IMR-90 (cell line): ENCODE results near the gene KRTAP19-8. TPM values are rescaled to one million over a fixed set of nuclear protein-coding genes. Genes with fewer than 3 reads are reported as not detected.

Source experiments
- ATAC-seq: fragments of 200-7000 bp; cut with Tn5 transposase; 2 replicates; pipeline ENCODE4 v1.9.1; 2020; ENCODE audit warnings: low read depth, mild to moderate bottlenecking, moderate library complexity
- BruUV-seq: library from RNA; stranded (reverse); fragments of 400-500 nt; replicated peaks from 2 replicates; lab custom pipeline; 2021; lab: Mats Ljungman, UMichigan
- CTCF ChIA-PET: fragments of 300-600 bp; formaldehyde crosslinking; extraction: SDS; loops from one replicate; lab custom pipeline; 2021; ENCODE audit warnings: antibody characterized with exemption; lab: Yijun Ruan, JAX
- POLR2A ChIA-PET: fragments of 300-600 bp; sonication (Branson Sonifier 250); formaldehyde crosslinking; loops from one replicate; lab custom pipeline; 2022; ENCODE audit warnings: antibody characterized with exemption; ENCODE audit not compliant: unreplicated experiment; lab: Charles Lee
- DNase-seq: peaks from one replicate; pipeline ENCODE4 v3.0.0; 2013
- H2AFZ ChIP-seq: replicated peaks from 2 replicates; pipeline ENCODE3; 2013; ENCODE audit warnings: low read length, mild to moderate bottlenecking; ENCODE audit not compliant: poor library complexity
- H2AK5ac ChIP-seq: 2 replicates; pipeline ENCODE4 v1.6.1; 2013; ENCODE audit warnings: low read depth, low read length, inconsistent platforms
- H2AK9ac ChIP-seq: replicated peaks from 2 replicates; pipeline ENCODE3; 2013; ENCODE audit warnings: mild to moderate bottlenecking, low read depth, low read length, moderate library complexity; ENCODE audit not compliant: poor library complexity
- H2BK120ac ChIP-seq: 2 replicates; pipeline ENCODE4 v1.6.1; 2013; ENCODE audit warnings: low read depth, low read length, inconsistent platforms
- H2BK15ac ChIP-seq: 3 replicates; pipeline ENCODE4 v1.6.1; 2013; ENCODE audit warnings: low read depth, low read length, inconsistent platforms
- H2BK20ac ChIP-seq: 2 replicates; pipeline ENCODE4 v1.6.1; 2013; ENCODE audit warnings: low read depth, mild to moderate bottlenecking, inconsistent platforms, low read length, moderate library complexity
- H2BK5ac ChIP-seq: 2 replicates; pipeline ENCODE4 v1.6.1; 2013; ENCODE audit warnings: mild to moderate bottlenecking, low read depth, low read length, inconsistent platforms; ENCODE audit not compliant: poor library complexity, severe bottlenecking
- H3K14ac ChIP-seq: replicated peaks from 2 replicates; pipeline ENCODE4 v1.6.1; 2013; ENCODE audit warnings: low read depth, low read length, inconsistent platforms
- H3K18ac ChIP-seq: 2 replicates; pipeline ENCODE4 v1.6.1; 2013; ENCODE audit warnings: low read depth, low read length, control low read depth
- H3K23ac ChIP-seq: 2 replicates; pipeline ENCODE4 v1.6.1; 2013; ENCODE audit warnings: low read depth, low read length, inconsistent platforms
- H3K27ac ChIP-seq: 2 replicates; pipeline ENCODE4 v1.5.1; 2013; ENCODE audit warnings: mild to moderate bottlenecking, control low read depth, low read length; ENCODE audit not compliant: insufficient read depth
- H3K27me3 ChIP-seq: 2 replicates; pipeline ENCODE4 v1.6.1; 2013; ENCODE audit warnings: low read length; ENCODE audit not compliant: control insufficient read depth, insufficient read depth
- H3K36me3 ChIP-seq: 2 replicates; pipeline ENCODE4 v1.6.1; 2013; ENCODE audit warnings: low read length, mixed read lengths; ENCODE audit not compliant: control insufficient read depth, insufficient read depth
- H3K4ac ChIP-seq: 2 replicates; pipeline ENCODE4 v1.6.1; 2013; ENCODE audit warnings: low read depth, low read length, inconsistent platforms
- H3K4me1 ChIP-seq: 2 replicates; pipeline ENCODE4 v1.6.1; 2013; ENCODE audit warnings: low read length, mixed read lengths; ENCODE audit not compliant: control insufficient read depth, insufficient read depth
- H3K4me2 ChIP-seq: 2 replicates; pipeline ENCODE4 v1.6.1; 2013; ENCODE audit warnings: low read depth, mild to moderate bottlenecking, control low read depth, low read length, moderate library complexity
- H3K4me3 ChIP-seq: 2 replicates; pipeline ENCODE4 v1.5.1; 2013; ENCODE audit warnings: low read depth, mild to moderate bottlenecking, control low read depth, low read length, moderate library complexity; ENCODE audit not compliant: insufficient read depth
- H3K56ac ChIP-seq: 2 replicates; pipeline ENCODE4 v1.6.1; 2013; ENCODE audit warnings: low read length, inconsistent platforms; ENCODE audit not compliant: insufficient read depth; ENCODE audit errors: extremely low read depth
- H3K79me1 ChIP-seq, 2 experiments: 2 replicates each; pipeline ENCODE4 v1.6.1; 2013; ENCODE audit warnings: low read length in 2 of 2, inconsistent platforms in 1 of 2, low read depth in 1 of 2
- H3K9ac ChIP-seq: 2 replicates; pipeline ENCODE4 v1.6.1; 2013; ENCODE audit warnings: low read depth, low read length, control low read depth
- H3K9me1 ChIP-seq: 2 replicates; pipeline ENCODE4 v1.6.1; 2013; ENCODE audit warnings: low read length, inconsistent platforms; ENCODE audit not compliant: insufficient read depth
- H3K9me3 ChIP-seq: 2 replicates; pipeline ENCODE4 v1.6.1; 2013; ENCODE audit warnings: low read length; ENCODE audit not compliant: control insufficient read depth, insufficient read depth
- H4K20me1 ChIP-seq: 2 replicates; pipeline ENCODE4 v1.6.1; 2013; ENCODE audit warnings: low read length, inconsistent platforms; ENCODE audit not compliant: insufficient read depth
- H4K5ac ChIP-seq: 2 replicates; pipeline ENCODE4 v1.6.1; 2013; ENCODE audit warnings: mild to moderate bottlenecking, low read depth, low read length, control low read depth
- H4K8ac ChIP-seq, 2 experiments: 2 replicates each; pipeline ENCODE4 v1.6.1; 2013; ENCODE audit warnings: low read depth in 2 of 2, low read length in 2 of 2, control low read depth in 1 of 2, inconsistent platforms in 1 of 2
- H4K91ac ChIP-seq: 2 replicates; pipeline ENCODE4 v1.6.1; 2013; ENCODE audit warnings: low read depth, low read length, inconsistent platforms; ENCODE audit not compliant: insufficient read depth
- CEBPB ChIP-seq: IDR thresholded peaks from 2 replicates; pipeline ENCODE4 v1.6.1; 2012; ENCODE audit warnings: low read depth, low read length, improper control_type of control experiment
- CHD1 ChIP-seq: IDR thresholded peaks from 2 replicates; pipeline ENCODE4 v1.6.1; 2012; ENCODE audit warnings: low read depth, low read length, improper control_type of control experiment
- FOS ChIP-seq: fragments of 150-350 bp; IDR thresholded peaks from 2 replicates; pipeline ENCODE4 v1.6.1; 2016; ENCODE audit warnings: low read depth, low read length
- MAFK ChIP-seq: IDR thresholded peaks from 2 replicates; pipeline ENCODE4 v1.6.1; 2012; ENCODE audit warnings: low read depth, low read length, improper control_type of control experiment
- MAZ ChIP-seq: IDR thresholded peaks from 2 replicates; pipeline ENCODE4 v1.6.1; 2012; ENCODE audit warnings: low read depth, mild to moderate bottlenecking, low read length, improper control_type of control experiment, moderate library complexity, borderline replicate concordance
- MXI1 ChIP-seq: IDR thresholded peaks from 2 replicates; pipeline ENCODE4 v1.6.1; 2012; ENCODE audit warnings: low read depth, mild to moderate bottlenecking, low read length, moderate library complexity, borderline replicate concordance
- RAD21 ChIP-seq: IDR thresholded peaks from 2 replicates; pipeline ENCODE4 v1.6.1; 2012; ENCODE audit warnings: low read length, improper control_type of control experiment
- RCOR1 ChIP-seq: IDR thresholded peaks from 2 replicates; pipeline ENCODE4 v1.6.1; 2012; ENCODE audit warnings: mild to moderate bottlenecking, low read length, improper control_type of control experiment; ENCODE audit not compliant: insufficient replicate concordance
- RFX5 ChIP-seq: IDR thresholded peaks from 2 replicates; pipeline ENCODE4 v1.8.0; 2012; ENCODE audit warnings: low read depth, mild to moderate bottlenecking, low read length, moderate library complexity
- SMC3 ChIP-seq: fragments of 150-350 bp; IDR thresholded peaks from 2 replicates; pipeline ENCODE4 v1.6.1; 2016; ENCODE audit warnings: low read depth, mild to moderate bottlenecking, antibody characterized with exemption, low read length, moderate library complexity
- WGBS, 2 experiments: methylation state at CpG; one replicate each; pipeline versions ENCODE4 v1.1.5 to v1.1.7; 2013; ENCODE audit warnings: missing lambda C conversion rate in 2 of 2; ENCODE audit not compliant: insufficient read length in 1 of 2; ENCODE audit errors: extremely low coverage in 2 of 2; 5-methylcytosine and 5-hydroxymethylcytosine counted together
- dilution Hi-C: fragments of 300-500 bp; cut with HindIII; formaldehyde crosslinking; loops from one replicate; pipeline ENCODE4 v1.14.3; 2018; ENCODE audit warnings: low sequenced_read_pairs; ENCODE audit not compliant: unreplicated experiment
- in situ Hi-C: fragments of 300-500 bp; cut with MboI; formaldehyde crosslinking; loops from 3 replicates; pipeline ENCODE4 v1.14.3; 2019; ENCODE audit warnings: low sequenced_read_pairs, inconsistent platforms, mixed read lengths
- intact Hi-C: fragments of 100-400 bp; cut with micrococcal nuclease; formaldehyde crosslinking; loops from 2 replicates; pipeline ENCODE4 v1.10.0; 2022
- polyA plus RNA-seq, 3 experiments: library from polyadenylated mRNA; depleted of rRNA; stranded (reverse); fragments of >200 nt; gene quantifications; 2 replicates each; pipeline ENCODE4 v1.2.3, GENCODE V29; 2012; ENCODE audit warnings: low replicate concordance in 1 of 3
- total RNA-seq: library from RNA; depleted of rRNA; stranded (reverse); fragments of >200 nt; gene quantifications from 2 replicates; pipeline ENCODE4 v1.2.3, GENCODE V29; 2012
- TF ChIP-seq, protein P1 (sequence below): fragments of 150-350 bp; IDR thresholded peaks from 2 replicates; pipeline ENCODE4 v1.6.1; 2016; ENCODE audit warnings: low read depth, mild to moderate bottlenecking, low read length, moderate library complexity, borderline replicate concordance
- TF ChIP-seq, protein P2 (sequence below): conservative IDR thresholded peaks from 2 replicates; pipeline ENCODE4 v1.5.1; 2012; ENCODE audit warnings: mild to moderate bottlenecking, low read depth, low read length, improper control_type of control experiment
- TF ChIP-seq, protein P3 (sequence below): fragments of 150-350 bp; IDR thresholded peaks from 2 replicates; pipeline ENCODE4 v1.6.1; 2017; ENCODE audit warnings: mild to moderate bottlenecking, antibody characterized with exemption, low read length, low read depth

Gene KRTAP19-8
- total and polyA plus RNA-seq, 2 of the 4 experiments (the other 2 are of a cell fraction) = not detected

DNA sequence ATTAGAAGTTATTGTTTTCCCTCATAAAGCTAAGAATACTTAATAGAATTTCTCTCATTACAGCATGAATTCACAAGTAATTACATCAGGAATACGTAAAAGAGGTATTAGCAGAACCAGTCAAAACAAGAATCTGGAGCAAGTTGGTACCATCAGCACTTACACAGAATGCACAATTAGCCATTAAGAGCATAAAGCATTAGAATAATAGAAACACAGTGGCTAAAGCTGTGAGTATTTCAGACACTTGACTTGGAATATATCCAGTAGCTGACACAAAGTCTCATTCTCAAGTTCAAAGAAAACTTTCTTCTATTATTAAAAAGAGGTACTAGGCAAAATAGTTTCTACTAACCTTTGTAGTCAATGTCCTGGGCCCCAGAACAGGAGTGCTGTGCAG, 49.6 kb downstream of the KRTAP19-8 start:
- Histone ChIP-seq H4K8ac (no peak overlapping the region), H2BK5ac (no peak overlapping the region), H4K5ac (no peak overlapping the region), H3K4ac (no peak overlapping the region), H2BK15ac (no peak overlapping the region), H3K18ac (no peak overlapping the region), H3K56ac (no peak overlapping the region), H4K91ac (no peak overlapping the region), H3K27me3 (no peaks in the 10 kb centered on the region), H3K9me1 (no peaks in the 10 kb centered on the region), H3K9me3 (peaks cover 8% of the 10 kb centered on the region), H2AK9ac (no peak overlapping the region), H3K9ac (no peak overlapping the region), H3K14ac (no peak overlapping the region), H3K23ac (no peak overlapping the region), H3K4me1 (no peaks in the 10 kb centered on the region), H3K4me2 (no peak overlapping the region), H2BK120ac (no peak overlapping the region), H4K20me1 (no peaks in the 10 kb centered on the region), H2AK5ac (no peak overlapping the region), H3K79me1 (no peaks in the 10 kb centered on the region), H3K36me3 (no peaks in the 10 kb centered on the region), H2BK20ac (no peak overlapping the region), H2AFZ (no peak overlapping the region), H3K27ac (no peak overlapping the region), H3K4me3 (no peak overlapping the region)
- dilution Hi-C loops (no loop called here), in situ Hi-C loops (no loop called here), intact Hi-C loops (no loop called here)
- TF ChIP-seq CHD1 = no peak
- no peak for TF ChIP-seq MXI1
- TF ChIP-seq RFX5 = no peak
- no peak for TF ChIP-seq MAFK
- no peak for TF ChIP-seq SMC3
- TF ChIP-seq, protein P1, sequence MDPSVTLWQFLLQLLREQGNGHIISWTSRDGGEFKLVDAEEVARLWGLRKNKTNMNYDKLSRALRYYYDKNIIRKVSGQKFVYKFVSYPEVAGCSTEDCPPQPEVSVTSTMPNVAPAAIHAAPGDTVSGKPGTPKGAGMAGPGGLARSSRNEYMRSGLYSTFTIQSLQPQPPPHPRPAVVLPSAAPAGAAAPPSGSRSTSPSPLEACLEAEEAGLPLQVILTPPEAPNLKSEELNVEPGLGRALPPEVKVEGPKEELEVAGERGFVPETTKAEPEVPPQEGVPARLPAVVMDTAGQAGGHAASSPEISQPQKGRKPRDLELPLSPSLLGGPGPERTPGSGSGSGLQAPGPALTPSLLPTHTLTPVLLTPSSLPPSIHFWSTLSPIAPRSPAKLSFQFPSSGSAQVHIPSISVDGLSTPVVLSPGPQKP = no peak
- TF ChIP-seq RCOR1 = no peak
- no peak for TF ChIP-seq CEBPB
- no peak for TF ChIP-seq FOS
- TF ChIP-seq RAD21 = no peak
- TF ChIP-seq, protein P2, sequence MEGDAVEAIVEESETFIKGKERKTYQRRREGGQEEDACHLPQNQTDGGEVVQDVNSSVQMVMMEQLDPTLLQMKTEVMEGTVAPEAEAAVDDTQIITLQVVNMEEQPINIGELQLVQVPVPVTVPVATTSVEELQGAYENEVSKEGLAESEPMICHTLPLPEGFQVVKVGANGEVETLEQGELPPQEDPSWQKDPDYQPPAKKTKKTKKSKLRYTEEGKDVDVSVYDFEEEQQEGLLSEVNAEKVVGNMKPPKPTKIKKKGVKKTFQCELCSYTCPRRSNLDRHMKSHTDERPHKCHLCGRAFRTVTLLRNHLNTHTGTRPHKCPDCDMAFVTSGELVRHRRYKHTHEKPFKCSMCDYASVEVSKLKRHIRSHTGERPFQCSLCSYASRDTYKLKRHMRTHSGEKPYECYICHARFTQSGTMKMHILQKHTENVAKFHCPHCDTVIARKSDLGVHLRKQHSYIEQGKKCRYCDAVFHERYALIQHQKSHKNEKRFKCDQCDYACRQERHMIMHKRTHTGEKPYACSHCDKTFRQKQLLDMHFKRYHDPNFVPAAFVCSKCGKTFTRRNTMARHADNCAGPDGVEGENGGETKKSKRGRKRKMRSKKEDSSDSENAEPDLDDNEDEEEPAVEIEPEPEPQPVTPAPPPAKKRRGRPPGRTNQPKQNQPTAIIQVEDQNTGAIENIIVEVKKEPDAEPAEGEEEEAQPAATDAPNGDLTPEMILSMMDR = no peak
- TF ChIP-seq MAZ = no peak
- TF ChIP-seq, protein P3, sequence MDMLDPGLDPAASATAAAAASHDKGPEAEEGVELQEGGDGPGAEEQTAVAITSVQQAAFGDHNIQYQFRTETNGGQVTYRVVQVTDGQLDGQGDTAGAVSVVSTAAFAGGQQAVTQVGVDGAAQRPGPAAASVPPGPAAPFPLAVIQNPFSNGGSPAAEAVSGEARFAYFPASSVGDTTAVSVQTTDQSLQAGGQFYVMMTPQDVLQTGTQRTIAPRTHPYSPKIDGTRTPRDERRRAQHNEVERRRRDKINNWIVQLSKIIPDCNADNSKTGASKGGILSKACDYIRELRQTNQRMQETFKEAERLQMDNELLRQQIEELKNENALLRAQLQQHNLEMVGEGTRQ = no peak
- ChIA-PET CTCF (no interaction called here), POLR2A (no interaction called here)
- ATAC-seq = no peak
- WGBS, 2 experiments = no CpG with 5 or more reads among the region's 1 CpG
- BruUV-seq = no TSS peak
- DNase-seq = no peak
